ENCODE measurements around the gene CLASP1.

Gene CLASP1

GRCh38 chr2:121534007-121534406, 115.3 kb downstream of the CLASP1 start:
- no peak for FAIRE-seq

- FAIRE-seq = no peak
Observed at GRCh38 chr2:121532894-121533293, 116.4 kb downstream of the CLASP1 start.

GRCh38 chr2:121532347-121532766, 116.9 kb downstream of the CLASP1 start:
- FAIRE-seq = no peak

- no peak for FAIRE-seq
Observed at GRCh38 chr2:121530212-121530705, 119.0 kb downstream of the CLASP1 start.

- FAIRE-seq = no peak
Observed at GRCh38 chr2:121529439-121530211, 119.6 kb downstream of the CLASP1 start.

GRCh38 chr2:121527009-121527682, 122.1 kb downstream of the CLASP1 start:
- no peak for FAIRE-seq

GRCh38 chr2:121524685-121525425, 124.4 kb downstream of the CLASP1 start:
- FAIRE-seq = no peak

GRCh38 chr2:121521359-121521758, 127.9 kb downstream of the CLASP1 start:
- FAIRE-seq = no peak

GRCh38 chr2:121520641-121520994, 128.6 kb downstream of the CLASP1 start:
- FAIRE-seq = no peak

- no peak for FAIRE-seq
Observed at GRCh38 chr2:121519732-121520640, 129.3 kb downstream of the CLASP1 start.

GRCh38 chr2:121519153-121519552, 130.1 kb downstream of the CLASP1 start:
- no peak for FAIRE-seq

- no peak for FAIRE-seq
Observed at GRCh38 chr2:121513597-121514333, 135.5 kb downstream of the CLASP1 start.

GRCh38 chr2:121510857-121511256, 138.4 kb downstream of the CLASP1 start:
- no peak for FAIRE-seq

- no peak for FAIRE-seq
Observed at GRCh38 chr2:121506621-121507020, 142.6 kb downstream of the CLASP1 start.

- FAIRE-seq = no peak
Observed at GRCh38 chr2:121505986-121506586, 143.2 kb downstream of the CLASP1 start.

GRCh38 chr2:121505005-121505404, 144.3 kb downstream of the CLASP1 start:
- FAIRE-seq = no peak

- FAIRE-seq = no peak
Observed at GRCh38 chr2:121504316-121504715, 144.9 kb downstream of the CLASP1 start.

- FAIRE-seq = no peak
Observed at GRCh38 chr2:121502781-121503180, 146.5 kb downstream of the CLASP1 start.

GRCh38 chr2:121502246-121502645, 147.0 kb downstream of the CLASP1 start:
- FAIRE-seq = no peak

- FAIRE-seq = no peak
Observed at GRCh38 chr2:121501554-121501953, 147.7 kb downstream of the CLASP1 start.

- no peak for FAIRE-seq
Observed at GRCh38 chr2:121501031-121501430, 148.2 kb downstream of the CLASP1 start.
